Nephron progenitor cell (in vitro differentiated cells): Measurements from ENCODE around the gene RAB3A.

Experiments used
- DNase-seq: peaks from one replicate; pipeline ENCODE4 v3.0.0; 2021
- H3K27ac Mint-ChIP-seq: 2 replicates; pipeline ENCODE4 v1.8.0; 2021; ENCODE audit warnings: mild to moderate bottlenecking, moderate library complexity, mixed read lengths
- H3K27me3 Mint-ChIP-seq: 2 replicates; pipeline ENCODE4 v1.8.0; 2021; ENCODE audit warnings: mild to moderate bottlenecking, low read depth, mixed read lengths; ENCODE audit not compliant: poor library complexity
- H3K36me3 Mint-ChIP-seq: 2 replicates; pipeline ENCODE4 v1.8.0; 2021; ENCODE audit warnings: low read depth, mixed read lengths
- H3K4me1 Mint-ChIP-seq: 2 replicates; pipeline ENCODE4 v1.8.0; 2021; ENCODE audit warnings: mixed read lengths
- H3K4me3 Mint-ChIP-seq: 2 replicates; pipeline ENCODE4 v1.8.0; 2021; ENCODE audit warnings: mild to moderate bottlenecking, moderate library complexity, mixed read lengths
- H3K9me3 Mint-ChIP-seq: 2 replicates; pipeline ENCODE4 v1.8.0; 2021; ENCODE audit warnings: mild to moderate bottlenecking, moderate library complexity, mixed read lengths
- CTCF ChIP-seq: fragments of 200-600 bp; sonication (generic); IDR thresholded peaks from 2 replicates; pipeline ENCODE4 v1.5.0; 2021; ENCODE audit warnings: antibody characterized with exemption

Gene RAB3A

DNA sequence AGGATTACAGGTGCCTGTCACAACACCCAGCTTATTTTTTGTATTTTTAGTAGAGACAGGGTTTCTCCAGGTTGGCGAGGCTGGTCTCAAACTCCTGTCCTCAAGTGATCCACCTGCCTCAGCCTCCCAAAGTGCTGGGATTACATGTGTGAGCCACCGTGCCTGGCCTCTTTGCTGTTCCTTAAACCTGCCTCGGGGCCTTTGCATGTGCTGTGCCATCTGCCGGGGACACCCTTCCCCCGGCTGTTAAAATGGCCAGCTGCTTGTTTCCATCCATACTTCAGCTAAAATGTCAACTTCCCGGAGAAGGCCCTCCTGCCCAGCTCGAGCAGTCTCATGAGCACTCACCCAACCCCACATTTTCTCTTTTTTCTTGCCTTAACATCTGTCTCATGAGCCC lies 41.5 kb upstream of the RAB3A start:
- TF ChIP-seq CTCF: no peak
- Mint-ChIP-seq H3K36me3 (no peaks in the 10 kb centered on the region), H3K4me3 (no peak overlapping the region), H3K4me1 (peaks cover 6% of the 10 kb centered on the region), H3K27me3 (peaks cover 48% of the 10 kb centered on the region), H3K27ac (no peak overlapping the region), H3K9me3 (no peaks in the 10 kb centered on the region)
- no peak for DNase-seq

- H3K27ac Mint-ChIP-seq: no peak overlapping the region
- H3K9me3 Mint-ChIP-seq: no peaks in the 10 kb centered on the region
- no peaks in the 10 kb centered on the region for H3K4me1 Mint-ChIP-seq
- no peaks in the 10 kb centered on the region for H3K36me3 Mint-ChIP-seq
- DNase-seq: peak; percentile 27
- peaks cover 52% of the 10 kb centered on the region for H3K27me3 Mint-ChIP-seq
- TF ChIP-seq CTCF: no peak
- no peak overlapping the region for H3K4me3 Mint-ChIP-seq
Observed at GRCh38 chr19:18239303-18239702, 35.5 kb upstream of the RAB3A start.

GRCh38 chr19:18234194-18234593 lies 30.4 kb upstream of the RAB3A start:
- Mint-ChIP-seq H3K4me1 (peaks cover 21% of the 10 kb centered on the region), H3K36me3 (no peaks in the 10 kb centered on the region), H3K27me3 (peaks cover 56% of the 10 kb centered on the region), H3K27ac (no peak overlapping the region), H3K9me3 (peaks cover 6% of the 10 kb centered on the region), H3K4me3 (no peak overlapping the region)
- TF ChIP-seq CTCF: no peak
- DNase-seq: no peak

GRCh38 chr19:18233224-18233825 lies 29.5 kb upstream of the RAB3A start:
- DNase-seq: peak; percentile 96
- Mint-ChIP-seq H3K9me3 (peaks cover 6% of the 10 kb centered on the region), H3K27me3 (peaks cover 54% of the 10 kb centered on the region), H3K27ac (no peak overlapping the region), H3K36me3 (no peaks in the 10 kb centered on the region), H3K4me1 (peaks cover 21% of the 10 kb centered on the region), H3K4me3 (no peak overlapping the region)
- TF ChIP-seq CTCF: no peak

GRCh38 chr19:18232540-18233223 lies 28.8 kb upstream of the RAB3A start:
- Mint-ChIP-seq H3K27ac (peak overlapping the region; percentile 68), H3K9me3 (peaks cover 6% of the 10 kb centered on the region), H3K4me3 (peak overlapping the region; percentile 71), H3K4me1 (peaks cover 21% of the 10 kb centered on the region), H3K36me3 (no peaks in the 10 kb centered on the region), H3K27me3 (peaks cover 53% of the 10 kb centered on the region)
- DNase-seq: no peak
- TF ChIP-seq CTCF: peak; percentile 32

- Mint-ChIP-seq H3K27ac (no peak overlapping the region), H3K9me3 (peaks cover 6% of the 10 kb centered on the region)
Observed at GRCh38 chr19:18231775-18232174, 27.9 kb upstream of the RAB3A start.

More at GRCh38 chr19:18231775-18232174, 27.9 kb upstream of the RAB3A start:
- H3K27me3 Mint-ChIP-seq: peaks cover 56% of the 10 kb centered on the region
- DNase-seq: no peak
- no peaks in the 10 kb centered on the region for H3K36me3 Mint-ChIP-seq
- peaks cover 30% of the 10 kb centered on the region for H3K4me1 Mint-ChIP-seq
- peak overlapping the region; percentile 71 for H3K4me3 Mint-ChIP-seq
- no peak for TF ChIP-seq CTCF
